Central memory CD8-positive, alpha-beta T cell (primary cell): ENCODE data around the gene DOP1A.

Experiments used
- ATAC-seq: fragments of 150-1000 bp; cut with Tn5 transposase; replicated peaks from 2 replicates; pipeline ENCODE4 v1.10.0; 2022; ENCODE audit warnings: mild to moderate bottlenecking, moderate FRiP score, moderate number of reproducible peaks; ENCODE audit not compliant: poor library complexity, severe bottlenecking; ENCODE audit errors: extremely low read depth
- DNase-seq, 2 donors: peaks; one replicate each; pipeline ENCODE4 v3.0.0; 2021; ENCODE audit warnings: low spot score in 2 of 2
- H3K27ac Mint-ChIP-seq: one replicate; pipeline ENCODE4 v1.8.0; 2022; ENCODE audit warnings: low read depth, mild to moderate bottlenecking, moderate library complexity, mixed read lengths
- H3K27me3 Mint-ChIP-seq: one replicate; pipeline ENCODE4 v1.8.0; 2022; ENCODE audit warnings: mixed read lengths
- H3K36me3 Mint-ChIP-seq: one replicate; pipeline ENCODE4 v1.8.0; 2022; ENCODE audit warnings: mild to moderate bottlenecking, moderate library complexity, mixed read lengths; ENCODE audit not compliant: insufficient read depth
- H3K4me1 Mint-ChIP-seq: one replicate; pipeline ENCODE4 v1.8.0; 2022; ENCODE audit warnings: mixed read lengths
- H3K4me3 Mint-ChIP-seq: one replicate; pipeline ENCODE4 v1.8.0; 2022; ENCODE audit warnings: mild to moderate bottlenecking, moderate library complexity, mixed read lengths
- H3K9me3 Mint-ChIP-seq: one replicate; pipeline ENCODE4 v1.8.0; 2022; ENCODE audit warnings: mixed read lengths

Gene DOP1A

DNA sequence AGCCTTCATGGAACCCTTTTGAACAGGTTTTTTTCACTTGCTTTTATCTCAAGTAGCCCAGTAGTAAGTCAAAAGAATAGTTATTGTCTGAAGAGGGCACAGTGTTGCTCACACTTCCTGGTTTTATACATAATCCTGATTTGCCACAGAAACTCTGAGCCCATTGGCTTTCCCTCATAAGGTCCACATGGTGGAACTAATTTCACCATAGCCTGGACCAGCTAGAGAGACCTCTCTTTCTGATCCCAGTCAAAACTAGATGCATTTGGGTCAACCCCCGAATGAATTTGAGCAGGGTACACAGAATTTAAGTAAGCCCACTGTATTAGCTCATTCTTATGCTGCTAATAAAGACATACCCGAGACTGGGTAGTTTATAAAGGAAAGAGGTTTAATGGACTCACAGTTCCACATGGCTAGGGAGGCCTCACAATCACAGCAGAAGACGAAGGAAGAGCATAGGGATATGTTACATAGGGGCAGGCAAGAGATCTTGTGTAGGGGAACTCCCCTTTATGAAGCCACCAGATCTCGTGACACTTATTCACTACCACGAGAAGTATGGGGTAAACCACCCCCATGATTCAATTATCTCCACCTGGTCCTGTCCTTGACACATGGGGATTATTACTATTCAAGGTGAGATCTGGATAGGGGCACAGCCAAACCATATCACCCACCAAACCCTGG lies 131.8 kb downstream of the DOP1A start:
- DNase-seq = no peak
- no peak overlapping the region for H3K4me3 Mint-ChIP-seq
- no peak for ATAC-seq
- H3K36me3 Mint-ChIP-seq = peaks cover 3% of the 10 kb centered on the region
- peaks cover 2% of the 10 kb centered on the region for H3K4me1 Mint-ChIP-seq
- H3K27me3 Mint-ChIP-seq = no peaks in the 10 kb centered on the region
- H3K27ac Mint-ChIP-seq = no peak overlapping the region
- H3K9me3 Mint-ChIP-seq = no peaks in the 10 kb centered on the region

DNA sequence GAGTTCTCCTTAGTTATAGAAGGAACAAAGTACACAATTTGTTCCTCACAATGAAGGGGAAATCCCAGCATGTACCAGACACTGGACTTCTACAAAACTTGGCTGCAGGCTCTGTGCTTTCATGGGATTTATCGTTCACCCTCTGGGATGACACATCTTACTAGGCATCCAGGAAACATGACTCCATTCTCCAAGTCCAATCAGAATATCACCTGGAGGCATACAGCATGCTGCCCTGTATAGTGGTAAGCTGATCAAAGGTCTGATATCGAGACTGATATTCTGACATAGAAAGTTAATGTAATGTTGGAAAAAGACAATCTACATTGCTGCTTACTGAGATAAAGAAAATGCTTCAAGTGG lies 132.4 kb downstream of the DOP1A start:
- no peaks in the 10 kb centered on the region for H3K9me3 Mint-ChIP-seq
- ATAC-seq (no peak), DNase-seq (no peak)
- H3K4me3 Mint-ChIP-seq = no peak overlapping the region
- H3K4me1 Mint-ChIP-seq = no peaks in the 10 kb centered on the region
- no peak overlapping the region for H3K27ac Mint-ChIP-seq
- H3K36me3 Mint-ChIP-seq = peaks cover 3% of the 10 kb centered on the region
- no peaks in the 10 kb centered on the region for H3K27me3 Mint-ChIP-seq

DNA sequence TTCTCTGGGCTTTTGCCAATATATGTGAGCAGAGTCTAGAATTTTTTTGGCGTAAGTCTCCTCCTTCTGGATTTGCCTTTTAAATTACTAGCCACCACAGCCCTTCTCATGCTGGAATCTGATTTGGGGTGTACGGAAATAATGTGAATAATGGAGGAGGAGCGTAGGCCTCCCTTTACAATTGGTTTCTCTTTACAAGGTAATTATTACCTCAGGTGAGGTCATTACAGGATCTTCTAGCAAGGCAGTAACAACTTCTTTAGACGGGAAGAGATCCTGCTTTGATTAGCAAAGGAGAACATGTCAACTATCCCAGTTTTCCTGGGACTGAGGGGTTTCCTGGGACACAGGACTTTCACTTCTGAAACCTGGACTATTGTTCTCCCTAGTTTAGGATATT lies 134.6 kb downstream of the DOP1A start:
- Mint-ChIP-seq H3K9me3 (no peaks in the 10 kb centered on the region), H3K4me3 (no peak overlapping the region), H3K27me3 (peaks cover 12% of the 10 kb centered on the region), H3K36me3 (no peaks in the 10 kb centered on the region), H3K27ac (no peak overlapping the region), H3K4me1 (no peaks in the 10 kb centered on the region)
- ATAC-seq (no peak), DNase-seq (no peak)

DNA sequence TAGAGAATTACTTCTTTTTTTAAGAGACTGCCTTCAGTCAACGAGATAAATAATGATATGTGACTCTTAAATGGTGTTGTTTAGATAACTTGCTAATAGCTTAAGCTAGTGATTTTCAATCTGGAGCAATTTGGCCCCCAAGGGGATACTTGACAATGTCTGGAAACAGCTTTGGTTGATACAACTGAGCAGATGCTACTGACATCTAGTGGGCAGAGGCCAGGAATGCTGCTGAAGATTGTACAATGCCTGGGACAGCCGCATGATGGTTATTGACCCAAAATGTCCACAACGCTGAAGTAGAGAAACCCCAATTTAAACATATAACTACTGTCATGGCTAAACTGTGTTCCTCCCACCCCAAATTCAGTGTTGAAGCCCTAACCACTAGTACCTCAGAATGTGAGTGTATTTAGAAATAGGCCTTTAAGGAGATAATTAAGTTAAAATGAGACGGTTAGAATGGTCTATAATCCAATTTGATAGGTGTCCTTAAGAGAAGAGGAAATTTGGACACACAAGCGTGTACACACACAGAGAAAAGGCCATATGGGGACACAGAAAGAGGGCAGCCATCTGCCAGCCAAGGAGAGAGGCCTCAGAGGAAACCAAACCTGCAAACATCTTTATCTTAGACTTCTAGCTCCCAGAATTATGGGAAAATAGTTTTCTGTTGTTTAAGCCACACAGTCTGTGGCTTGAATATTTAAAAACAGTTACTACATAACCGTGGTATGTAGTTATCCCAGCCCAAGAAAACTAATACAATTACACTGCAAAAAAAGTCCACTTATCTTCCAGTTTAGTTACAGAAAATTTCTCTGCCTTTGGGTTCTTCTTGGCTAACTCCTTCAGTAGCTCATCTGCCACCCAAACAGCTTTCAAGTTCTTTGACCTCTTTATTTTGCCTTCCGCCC lies 147.9 kb downstream of the DOP1A start:
- ATAC-seq (peak; percentile 82), DNase-seq (peak in 1 of 2 donors; percentile 28)
- no peak overlapping the region for H3K27ac Mint-ChIP-seq
- H3K9me3 Mint-ChIP-seq = no peaks in the 10 kb centered on the region
- no peak overlapping the region for H3K4me3 Mint-ChIP-seq
- H3K4me1 Mint-ChIP-seq = no peaks in the 10 kb centered on the region
- no peaks in the 10 kb centered on the region for H3K36me3 Mint-ChIP-seq
- peaks cover 32% of the 10 kb centered on the region for H3K27me3 Mint-ChIP-seq

DNA sequence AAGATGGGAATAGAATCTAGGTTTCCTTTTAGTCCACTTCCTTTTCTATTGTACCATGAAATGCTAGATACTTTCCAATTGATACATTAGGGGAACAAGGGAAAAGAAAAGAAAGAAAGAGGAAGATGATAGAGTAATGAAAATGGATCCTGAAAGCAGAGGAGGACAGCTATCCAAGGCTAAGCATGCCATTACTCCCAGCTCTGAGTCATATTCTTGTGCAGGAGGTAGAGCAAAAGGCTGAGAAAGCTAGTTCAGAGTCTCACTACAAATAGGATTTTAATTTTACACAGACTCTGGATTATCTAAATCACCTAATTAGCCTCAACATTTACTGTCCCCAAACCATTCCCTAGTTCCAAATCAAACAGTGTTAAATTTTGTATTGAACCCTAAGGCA lies 149.3 kb downstream of the DOP1A start:
- DNase-seq (no peak), ATAC-seq (no peak)
- peaks cover 2% of the 10 kb centered on the region for H3K36me3 Mint-ChIP-seq
- H3K4me3 Mint-ChIP-seq = no peak overlapping the region
- no peaks in the 10 kb centered on the region for H3K9me3 Mint-ChIP-seq
- no peaks in the 10 kb centered on the region for H3K4me1 Mint-ChIP-seq
- peaks cover 21% of the 10 kb centered on the region for H3K27me3 Mint-ChIP-seq
- H3K27ac Mint-ChIP-seq = no peak overlapping the region
